K562 treated with DMSO at 1 percent for 12 hours (cell line): ENCODE data around the gene NAA38. TPM values are rescaled to one million over a fixed set of nuclear protein-coding genes. Genes with fewer than 3 reads are reported as not detected.

ENCODE experiments used
- total RNA-seq: library from RNA; unstranded; fragments of 300-600 nt; gene quantifications from 2 replicates; pipeline ENCODE4 v1.2.3, GENCODE V29; 2022; ENCODE audit not compliant: insufficient read depth

NAA38 gene, protein sequence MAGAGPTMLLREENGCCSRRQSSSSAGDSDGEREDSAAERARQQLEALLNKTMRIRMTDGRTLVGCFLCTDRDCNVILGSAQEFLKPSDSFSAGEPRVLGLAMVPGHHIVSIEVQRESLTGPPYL
- total RNA-seq = 49.9 and 82.9 TPM in 2 replicates

DNA sequence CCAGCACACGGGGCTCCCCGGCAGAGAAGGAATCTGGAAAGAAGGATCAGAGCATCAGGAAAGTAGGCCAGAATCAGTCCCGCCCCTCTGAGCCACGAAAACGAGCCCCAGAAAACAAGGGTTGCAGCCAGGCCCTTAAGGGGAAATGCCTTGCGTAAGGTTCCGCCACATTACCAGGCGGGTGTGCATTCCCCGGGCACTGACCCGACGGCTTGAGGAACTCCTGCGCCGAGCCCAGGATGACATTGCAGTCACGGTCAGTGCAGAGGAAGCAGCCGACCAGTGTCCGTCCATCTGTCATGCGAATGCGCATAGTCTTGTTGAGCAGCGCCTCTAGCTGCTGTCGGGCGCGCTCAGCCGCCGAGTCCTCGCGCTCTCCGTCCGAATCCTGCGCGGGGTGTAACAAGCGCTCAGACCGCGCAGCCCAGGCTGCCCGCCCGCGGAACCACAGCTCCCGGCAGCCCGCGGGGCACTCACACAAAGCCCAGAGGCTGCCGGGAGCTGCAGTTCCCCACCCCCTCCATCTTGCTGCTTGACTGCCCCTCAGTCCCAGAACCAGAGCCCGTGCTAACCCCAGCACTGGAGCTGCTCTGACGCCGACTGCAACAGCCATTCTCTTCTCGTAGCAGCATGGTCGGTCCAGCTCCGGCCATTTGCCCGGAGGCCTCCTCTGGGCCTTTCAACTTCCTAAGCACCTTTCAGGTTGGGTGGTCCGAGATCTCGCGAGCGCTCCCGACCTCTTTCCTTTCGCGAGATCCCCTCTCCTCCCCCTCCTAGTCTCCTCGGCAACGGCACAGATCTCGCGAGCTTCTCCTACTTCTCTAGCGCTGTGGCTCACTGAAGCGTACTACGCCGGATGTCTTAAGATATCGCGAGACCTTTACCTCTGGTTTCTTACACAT lies at the start of gene NAA38:
Gene NAA38 (minus strand): TSS at position 749 of the 902 bp plus-strand sequence. CDS start 96 bp downstream, at position 653.

GRCh38 chr17:7888184-7888920 lies 31.0 kb upstream of the NAA38 start, which contains the start of gene CHD3:
Gene CHD3, plus strand, starts transcription at chr17:7888789. Its CDS starts 212 bp downstream, at chr17:7889001.

DNA sequence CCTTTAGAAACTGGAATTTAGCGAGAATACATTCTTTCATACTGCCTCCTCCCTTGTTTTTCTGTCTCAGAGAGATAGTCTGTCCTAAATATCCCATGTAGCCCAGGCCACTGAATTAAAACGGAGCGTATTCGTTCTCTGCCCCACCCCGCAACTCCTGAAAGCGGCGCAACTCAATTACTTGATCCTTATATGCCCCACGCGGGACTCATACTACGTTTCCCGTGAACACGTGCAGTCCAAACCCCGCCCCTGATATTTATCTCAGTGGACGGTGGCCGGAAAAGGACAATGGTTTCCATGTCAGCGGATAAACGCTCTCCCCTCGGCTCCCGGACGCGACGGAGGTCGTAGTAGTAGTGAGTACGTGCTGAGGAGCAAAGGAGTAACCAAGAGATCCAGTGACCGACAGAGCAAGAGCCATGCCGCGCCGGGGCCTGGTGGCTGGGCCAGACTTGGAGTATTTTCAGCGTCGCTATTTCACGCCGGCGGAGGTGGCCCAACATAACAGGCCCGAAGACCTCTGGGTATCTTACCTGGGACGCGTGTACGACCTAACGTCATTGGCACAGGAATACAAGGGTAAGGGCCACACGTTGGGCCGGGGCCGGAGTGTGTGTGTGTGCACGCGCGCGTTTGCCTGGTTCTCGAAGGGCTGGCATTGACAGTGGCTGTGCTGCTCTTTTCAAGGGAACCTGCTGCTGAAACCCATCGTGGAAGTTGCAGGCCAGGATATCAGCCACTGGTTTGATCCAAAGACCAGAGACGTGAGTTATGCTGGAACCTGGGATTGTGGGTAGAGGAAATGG lies 558 bp upstream of the NAA38 start, which contains the start of gene CYB5D1:
Gene CYB5D1 (plus strand): TSS at position 291 of the 809 bp plus-strand sequence. CDS start 132 bp downstream, at position 423.

GRCh38 chr17:7854851-7855659 lies 2.3 kb downstream of the NAA38 start, which contains the start of gene TMEM88:
Gene TMEM88, plus strand, starts transcription at chr17:7855066. Its CDS starts 9 bp downstream, at chr17:7855075.

DNA sequence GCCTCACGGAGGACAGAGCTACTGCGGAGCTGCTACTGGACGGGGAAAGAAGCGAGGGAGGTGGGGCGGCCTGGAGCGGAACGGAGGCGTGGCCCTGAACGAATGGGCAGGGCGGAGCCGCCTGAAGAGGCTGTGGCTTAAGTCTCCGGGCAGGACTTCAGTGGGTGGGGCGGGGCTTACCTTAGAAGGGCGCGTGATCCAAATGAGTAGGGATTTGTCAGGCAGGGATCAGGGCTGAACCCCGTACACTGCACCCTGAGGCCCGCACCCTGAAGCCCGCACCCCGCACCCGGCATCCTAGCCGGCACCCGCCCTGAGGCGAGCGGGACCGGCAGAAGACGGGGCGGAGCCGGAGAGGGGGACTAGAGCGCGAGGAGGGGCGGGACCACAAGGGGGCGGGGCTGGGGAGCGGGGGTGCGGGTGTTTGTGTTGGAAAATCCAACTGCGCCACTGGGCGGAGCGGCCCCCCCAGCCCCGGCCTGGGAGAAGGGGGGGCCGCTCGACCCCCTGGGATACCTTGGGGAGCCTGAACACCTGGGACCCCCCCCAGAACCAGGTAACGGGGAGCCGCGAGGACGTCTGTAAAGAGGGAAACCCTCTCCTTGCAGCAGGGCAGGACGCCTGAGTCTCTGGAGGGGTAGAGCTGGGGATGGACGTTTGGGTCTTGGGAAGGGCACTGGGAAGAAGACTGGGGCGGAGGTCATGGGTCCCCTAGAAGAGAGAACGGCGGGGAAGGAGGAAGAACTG lies 23.4 kb downstream of the NAA38 start, which contains the start of gene KDM6B:
Gene KDM6B (plus strand): TSS at position 423 of the 747 bp plus-strand sequence. CDS start 11,338 bp downstream, outside the sequence.

Other genes starting within 250 kb of the NAA38 start
- 43.7 and 60.0 TPM in 2 replicates for gene FXR2, start 242.7 kb downstream of the NAA38 start, total RNA-seq
- gene SAT2, start 229.7 kb downstream of the NAA38 start, total RNA-seq = 61.5 and 61.6 TPM in 2 replicates
- not detected in 2 replicates for gene SHBG, start 227.4 kb downstream of the NAA38 start, total RNA-seq
- 1.7 and 4.2 TPM in 2 replicates for gene ATP1B2, start 206.6 kb downstream of the NAA38 start, total RNA-seq
- gene TP53, start 170.1 kb downstream of the NAA38 start, total RNA-seq = 5.9 and 6.0 TPM in 2 replicates
- gene WRAP53, start 169.1 kb downstream of the NAA38 start, total RNA-seq = 40.5 and 46.5 TPM in 2 replicates
- gene EFNB3, start 152.4 kb downstream of the NAA38 start, total RNA-seq = not detected in 2 replicates
- not detected in 2 replicates for gene DNAH2, start 139.8 kb downstream of the NAA38 start, total RNA-seq
- 4.7 and 22.0 TPM in 2 replicates for gene KDM6B, start 23.3 kb downstream of the NAA38 start, total RNA-seq
- 2.8 TPM in 1 of 2 replicates, not detected in the other for gene TMEM88, start 2.5 kb downstream of the NAA38 start, total RNA-seq
- 0.70 and 2.5 TPM in 2 replicates for gene CYB5D1, start 444 bp upstream of the NAA38 start, total RNA-seq
- gene CHD3, start 31.2 kb upstream of the NAA38 start, total RNA-seq = 12.4 and 22.4 TPM in 2 replicates
- 0.31 and 1.5 TPM in 2 replicates for gene RNF227, start 58.7 kb upstream of the NAA38 start, total RNA-seq
- gene KCNAB3, start 72.3 kb upstream of the NAA38 start, total RNA-seq = 1.4 and 2.1 TPM in 2 replicates
- gene TRAPPC1, start 74.4 kb upstream of the NAA38 start, total RNA-seq = 125 and 136 TPM in 2 replicates
- gene CNTROB, start 74.6 kb upstream of the NAA38 start, total RNA-seq = 21.9 and 37.3 TPM in 2 replicates
- not detected in 2 replicates for gene GUCY2D, start 145.1 kb upstream of the NAA38 start, total RNA-seq
- not detected in 2 replicates for gene ALOX15B, start 181.5 kb upstream of the NAA38 start, total RNA-seq
- gene ALOX12B, start 230.2 kb upstream of the NAA38 start, total RNA-seq = not detected in 2 replicates